ENCODE data around the gene ASS1. TPM values are rescaled to one million over a fixed set of nuclear protein-coding genes. Genes with fewer than 3 reads are reported as not detected.

ASS1 gene
- polyA plus RNA-seq, 1 experiment = 99.5 TPM

- peaks cover 6% of the 10 kb centered on the region for H3K9me3 ChIP-seq (ENCODE audit: control insufficient read depth, insufficient read depth, low read length)
- H3K4me3 ChIP-seq (ENCODE audit: low read depth, low read length) = no peak overlapping the region
- H3K27me3 ChIP-seq (ENCODE audit: control insufficient read depth, insufficient read depth, low read length) = peaks cover 1% of the 10 kb centered on the region
- H3K27ac ChIP-seq (ENCODE audit: low read depth, low read length) = no peak overlapping the region
- CTCF ChIA-PET = no interaction called here
- no peak for DNase-seq (ENCODE audit: low read depth, low spot score)
- no peak for TF ChIP-seq CTCF (IDR thresholded peaks at IDR 0.05; ENCODE audit: low read depth, low read length)
- POLR2A ChIA-PET = no interaction called here
These were observed 10.1 kb downstream of the ASS1 start for GRCh38 chr9:130454812-130455325.

GRCh38 chr9:130458027-130458803 is 13.5 kb downstream of the ASS1 start:
- no peak for DNase-seq (ENCODE audit: low read depth, low spot score)
- no peak overlapping the region for H3K27ac ChIP-seq (ENCODE audit: low read depth, low read length)
- TF ChIP-seq CTCF (IDR thresholded peaks at IDR 0.05; ENCODE audit: low read depth, low read length) = no peak
- ChIA-PET CTCF (interaction anchor here (0.6 to 8.0 kb wide), 4 partner anchors 16 to 226 kb away, joined by 3 to 188 read pairs (median 4); no protein-coding TSS in a partner anchor), POLR2A (no interaction called here)
- H3K27me3 ChIP-seq (ENCODE audit: control insufficient read depth, insufficient read depth, low read length) = peaks cover 7% of the 10 kb centered on the region
- H3K4me3 ChIP-seq (ENCODE audit: low read depth, low read length) = no peak overlapping the region
- H3K9me3 ChIP-seq (ENCODE audit: control insufficient read depth, insufficient read depth, low read length) = peaks cover 6% of the 10 kb centered on the region

- peaks cover 7% of the 10 kb centered on the region for H3K27me3 ChIP-seq (ENCODE audit: control insufficient read depth, insufficient read depth, low read length)
- DNase-seq (ENCODE audit: low read depth, low spot score) = no peak
- CTCF ChIA-PET = interaction anchor here (8.0 kb wide), 1 partner anchor 224 kb away, joined by 188 read pairs; no protein-coding TSS in a partner anchor
- no peak for TF ChIP-seq CTCF (IDR thresholded peaks at IDR 0.05; ENCODE audit: low read depth, low read length)
- H3K9me3 ChIP-seq (ENCODE audit: control insufficient read depth, insufficient read depth, low read length) = peaks cover 6% of the 10 kb centered on the region
- POLR2A ChIA-PET = no interaction called here
- H3K27ac ChIP-seq (ENCODE audit: low read depth, low read length) = no peak overlapping the region
- no peak overlapping the region for H3K4me3 ChIP-seq (ENCODE audit: low read depth, low read length)
These were observed 14.0 kb downstream of the ASS1 start for GRCh38 chr9:130458804-130459067.

GRCh38 chr9:130459151-130459550 is 14.4 kb downstream of the ASS1 start:
- Histone ChIP-seq H3K27me3 (ENCODE audit: control insufficient read depth, insufficient read depth, low read length) (peaks cover 7% of the 10 kb centered on the region), H3K27ac (ENCODE audit: low read depth, low read length) (no peak overlapping the region), H3K9me3 (ENCODE audit: control insufficient read depth, insufficient read depth, low read length) (peaks cover 6% of the 10 kb centered on the region), H3K4me3 (ENCODE audit: low read depth, low read length) (no peak overlapping the region)
- no peak for TF ChIP-seq CTCF (IDR thresholded peaks at IDR 0.05; ENCODE audit: low read depth, low read length)
- no peak for DNase-seq (ENCODE audit: low read depth, low spot score)
- ChIA-PET POLR2A (interaction anchor here (0.5 kb wide), 1 partner anchor 109 kb away, joined by 11 read pairs; no protein-coding TSS in a partner anchor), CTCF (interaction anchor here (8.0 kb wide), 1 partner anchor 224 kb away, joined by 188 read pairs; no protein-coding TSS in a partner anchor)

GRCh38 chr9:130459941-130460669 is 15.3 kb downstream of the ASS1 start:
- POLR2A ChIA-PET = no interaction called here
- no peak overlapping the region for H3K27ac ChIP-seq (ENCODE audit: low read depth, low read length)
- CTCF ChIA-PET = interaction anchor here (0.6 to 8.0 kb wide), 22 partner anchors 8 to 494 kb away, joined by 3 to 188 read pairs (median 4); no protein-coding TSS in a partner anchor
- no peak for DNase-seq (ENCODE audit: low read depth, low spot score)
- H3K4me3 ChIP-seq (ENCODE audit: low read depth, low read length) = no peak overlapping the region
- H3K9me3 ChIP-seq (ENCODE audit: control insufficient read depth, insufficient read depth, low read length) = peaks cover 6% of the 10 kb centered on the region
- H3K27me3 ChIP-seq (ENCODE audit: control insufficient read depth, insufficient read depth, low read length) = peaks cover 7% of the 10 kb centered on the region
- no peak for TF ChIP-seq CTCF (IDR thresholded peaks at IDR 0.05; ENCODE audit: low read depth, low read length)
